ENCODE results near the gene CHST14.
A peak's percentile ranks its signal among the peaks of the same experiment; 100 is the strongest.

The CHST14 gene

GRCh38 chr15:40458495-40459371, 12.1 kb upstream of the CHST14 start:
- TF ChIP-seq, protein P1, sequence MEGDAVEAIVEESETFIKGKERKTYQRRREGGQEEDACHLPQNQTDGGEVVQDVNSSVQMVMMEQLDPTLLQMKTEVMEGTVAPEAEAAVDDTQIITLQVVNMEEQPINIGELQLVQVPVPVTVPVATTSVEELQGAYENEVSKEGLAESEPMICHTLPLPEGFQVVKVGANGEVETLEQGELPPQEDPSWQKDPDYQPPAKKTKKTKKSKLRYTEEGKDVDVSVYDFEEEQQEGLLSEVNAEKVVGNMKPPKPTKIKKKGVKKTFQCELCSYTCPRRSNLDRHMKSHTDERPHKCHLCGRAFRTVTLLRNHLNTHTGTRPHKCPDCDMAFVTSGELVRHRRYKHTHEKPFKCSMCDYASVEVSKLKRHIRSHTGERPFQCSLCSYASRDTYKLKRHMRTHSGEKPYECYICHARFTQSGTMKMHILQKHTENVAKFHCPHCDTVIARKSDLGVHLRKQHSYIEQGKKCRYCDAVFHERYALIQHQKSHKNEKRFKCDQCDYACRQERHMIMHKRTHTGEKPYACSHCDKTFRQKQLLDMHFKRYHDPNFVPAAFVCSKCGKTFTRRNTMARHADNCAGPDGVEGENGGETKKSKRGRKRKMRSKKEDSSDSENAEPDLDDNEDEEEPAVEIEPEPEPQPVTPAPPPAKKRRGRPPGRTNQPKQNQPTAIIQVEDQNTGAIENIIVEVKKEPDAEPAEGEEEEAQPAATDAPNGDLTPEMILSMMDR (conservative IDR thresholded peaks at IDR 0.05): no peak
- no peak overlapping the region for H3K27ac ChIP-seq

- H3K27ac ChIP-seq: no peak overlapping the region
- TF ChIP-seq, protein P1 (conservative IDR thresholded peaks at IDR 0.05): no peak
Observed at GRCh38 chr15:40459391-40460015, 11.3 kb upstream of the CHST14 start.

GRCh38 chr15:40460404-40460803, 10.4 kb upstream of the CHST14 start:
- peak overlapping the region; percentile 41 for H3K27ac ChIP-seq
- TF ChIP-seq, protein P1 (conservative IDR thresholded peaks at IDR 0.05): no peak

GRCh38 chr15:40461958-40462357, 8.8 kb upstream of the CHST14 start:
- TF ChIP-seq, protein P1 (conservative IDR thresholded peaks at IDR 0.05): no peak
- no peak overlapping the region for H3K27ac ChIP-seq

- TF ChIP-seq, protein P1 (conservative IDR thresholded peaks at IDR 0.05): no peak
Observed at GRCh38 chr15:40463279-40463678, 7.5 kb upstream of the CHST14 start.

GRCh38 chr15:40463886-40464545, 6.8 kb upstream of the CHST14 start:
- TF ChIP-seq, protein P1 (conservative IDR thresholded peaks at IDR 0.05): no peak
- H3K27ac ChIP-seq: no peak overlapping the region

More at GRCh38 chr15:40463279-40463678, 7.5 kb upstream of the CHST14 start:
- no peak overlapping the region for H3K27ac ChIP-seq

- no peak overlapping the region for H3K27ac ChIP-seq
- TF ChIP-seq, protein P1 (conservative IDR thresholded peaks at IDR 0.05): no peak
Observed at GRCh38 chr15:40464595-40465185, 6.1 kb upstream of the CHST14 start.
